ENCODE results near the gene R3HDM4. TPM values are rescaled to one million over a fixed set of nuclear protein-coding genes. Genes with fewer than 3 reads are reported as not detected.

R3HDM4 gene
- total RNA-seq, 2 donors from 2014 or later = 19.5 to 30.4 TPM

- H3K9me3 ChIP-seq = no peaks in the 10 kb centered on the region
- no peak for TF ChIP-seq CTCF (IDR thresholded peaks at IDR 0.05)
- no peaks in the 10 kb centered on the region for H3K27me3 ChIP-seq
- H3K4me1 ChIP-seq = peaks cover 0 to 5% of the 10 kb centered on the region in 2 donors
- H3K36me3 ChIP-seq = peaks cover 52% of the 10 kb centered on the region
- no peak for DNase-seq (ENCODE audit: low spot score)
- no peak overlapping the region for H3K4me3 ChIP-seq
- H3K27ac ChIP-seq = no peak overlapping the region
These were observed 36.2 kb downstream of the R3HDM4 start for GRCh38 chr19:876780-877314.

- Histone ChIP-seq H3K9me3 (no peaks in the 10 kb centered on the region), H3K36me3 (peaks cover 49% of the 10 kb centered on the region), H3K4me3 (no peak overlapping the region), H3K4me1 (peaks cover 0 to 5% of the 10 kb centered on the region in 2 donors), H3K27ac (no peak overlapping the region), H3K27me3 (no peaks in the 10 kb centered on the region)
- DNase-seq (ENCODE audit: low spot score) = no peak
- no peak for TF ChIP-seq CTCF (IDR thresholded peaks at IDR 0.05)
These were observed 36.9 kb downstream of the R3HDM4 start for GRCh38 chr19:876089-876488.

- Histone ChIP-seq H3K36me3 (peaks cover 44% of the 10 kb centered on the region), H3K9me3 (no peaks in the 10 kb centered on the region), H3K4me1 (peaks cover 0 to 5% of the 10 kb centered on the region in 2 donors), H3K27me3 (no peaks in the 10 kb centered on the region), H3K4me3 (no peak overlapping the region), H3K27ac (no peak overlapping the region)
- DNase-seq (ENCODE audit: low spot score) = no peak
- TF ChIP-seq CTCF (IDR thresholded peaks at IDR 0.05) = no peak
These were observed 37.6 kb downstream of the R3HDM4 start for GRCh38 chr19:875265-875879.

GRCh38 chr19:873561-874041, 39.4 kb downstream of the R3HDM4 start:
- Histone ChIP-seq H3K27ac (no peak overlapping the region), H3K9me3 (no peaks in the 10 kb centered on the region), H3K36me3 (peaks cover 40% of the 10 kb centered on the region), H3K4me3 (no peak overlapping the region), H3K27me3 (no peaks in the 10 kb centered on the region), H3K4me1 (peaks cover 0 to 10% of the 10 kb centered on the region in 2 donors)
- no peak for DNase-seq (ENCODE audit: low spot score)
- no peak for TF ChIP-seq CTCF (IDR thresholded peaks at IDR 0.05)

GRCh38 chr19:873084-873483, 39.9 kb downstream of the R3HDM4 start:
- no peaks in the 10 kb centered on the region for H3K9me3 ChIP-seq
- no peaks in the 10 kb centered on the region for H3K27me3 ChIP-seq
- no peak for DNase-seq (ENCODE audit: low spot score)
- no peak for TF ChIP-seq CTCF (IDR thresholded peaks at IDR 0.05)
- peaks cover 45% of the 10 kb centered on the region for H3K36me3 ChIP-seq
- no peak overlapping the region for H3K4me3 ChIP-seq
- no peak overlapping the region for H3K27ac ChIP-seq
- H3K4me1 ChIP-seq = peaks cover 0 to 13% of the 10 kb centered on the region in 2 donors

Data from right atrium auricular region (tissue), 2 donors.